Mesenchymal stem cell (in vitro differentiated cells and primary cell): Measurements from ENCODE around the gene PLCD4.

Experiments used
- DNase-seq: peaks from one replicate; pipeline ENCODE4 v3.0.0-alpha.2; 2013
- H2AFZ ChIP-seq: one replicate; pipeline ENCODE4 v1.6.1; 2013; ENCODE audit warnings: low read depth, mild to moderate bottlenecking, control low read depth, inconsistent platforms, low read length, moderate library complexity
- H2AK5ac ChIP-seq: 2 replicates; pipeline ENCODE4 v1.6.1; 2013; ENCODE audit warnings: low read length, moderate library complexity, mild to moderate bottlenecking, inconsistent platforms; ENCODE audit not compliant: severe bottlenecking
- H2BK120ac ChIP-seq: one replicate; pipeline ENCODE4 v1.6.1; 2013; ENCODE audit warnings: low read depth, mild to moderate bottlenecking, inconsistent platforms, low read length, moderate library complexity
- H2BK12ac ChIP-seq, 2 experiments: one replicate each; pipeline ENCODE4 v1.6.1; 2013; ENCODE audit warnings: inconsistent platforms in 2 of 2, low read length in 2 of 2, mild to moderate bottlenecking in 2 of 2, moderate library complexity in 2 of 2, control low read depth in 1 of 2
- H2BK15ac ChIP-seq: one replicate; pipeline ENCODE4 v1.6.1; 2013; ENCODE audit warnings: mild to moderate bottlenecking, low read depth, inconsistent platforms; ENCODE audit not compliant: poor library complexity, severe bottlenecking
- H2BK5ac ChIP-seq: 2 replicates; pipeline ENCODE4 v1.6.1; 2013; ENCODE audit warnings: low read depth, mild to moderate bottlenecking, low read length, control low read depth, inconsistent platforms; ENCODE audit not compliant: poor library complexity, severe bottlenecking
- H3K14ac ChIP-seq, 2 experiments: one replicate each; pipeline ENCODE4 v1.6.1; 2013; ENCODE audit warnings: inconsistent platforms in 2 of 2, low read length in 2 of 2, control low read depth in 1 of 2, mild to moderate bottlenecking in 1 of 2, moderate library complexity in 1 of 2
- H3K18ac ChIP-seq, 2 experiments: one replicate each; pipeline ENCODE4 v1.6.1; 2013; ENCODE audit warnings: inconsistent platforms in 2 of 2, low read length in 2 of 2, control low read depth in 1 of 2, low read depth in 1 of 2, mild to moderate bottlenecking in 1 of 2
- H3K23ac ChIP-seq, 2 experiments: one replicate each; pipeline ENCODE4 v1.6.1; 2013; ENCODE audit warnings: inconsistent platforms in 2 of 2, low read length in 2 of 2, mild to moderate bottlenecking in 2 of 2, moderate library complexity in 2 of 2, control low read depth in 1 of 2
- H3K27ac ChIP-seq: 2 replicates; pipeline ENCODE4 v1.5.1; 2013; ENCODE audit warnings: mild to moderate bottlenecking, moderate library complexity, low read length, control low read depth, inconsistent platforms; ENCODE audit not compliant: poor library complexity, severe bottlenecking
- H3K27me3 ChIP-seq, 2 experiments: 2 replicates each; pipeline versions ENCODE4 v1.6.1 to v1.7.0; 2013; ENCODE audit warnings: low read length in 2 of 2, mild to moderate bottlenecking in 2 of 2, moderate library complexity in 2 of 2, control low read depth in 1 of 2, inconsistent platforms in 1 of 2; ENCODE audit not compliant: control insufficient read depth in 1 of 2, insufficient read depth in 1 of 2
- H3K36me3 ChIP-seq, 2 experiments: 2 replicates each; pipeline versions ENCODE4 v1.6.1 to v1.7.0; 2013; ENCODE audit warnings: low read length in 2 of 2, control low read depth in 1 of 2, inconsistent platforms in 1 of 2, low read depth in 1 of 2, mild to moderate bottlenecking in 1 of 2; ENCODE audit not compliant: insufficient read depth in 2 of 2, control insufficient read depth in 1 of 2
- H3K4ac ChIP-seq, 2 experiments: one replicate each; pipeline ENCODE4 v1.6.1; 2013; ENCODE audit warnings: inconsistent platforms in 2 of 2, low read length in 2 of 2, mild to moderate bottlenecking in 2 of 2, moderate library complexity in 2 of 2, control low read depth in 1 of 2, low read depth in 1 of 2
- H3K4me1 ChIP-seq: 2 replicates; pipeline ENCODE4 v1.6.1; 2013; ENCODE audit warnings: low read depth, low read length, control low read depth; ENCODE audit not compliant: control insufficient read depth, insufficient read depth
- H3K4me2 ChIP-seq: 2 replicates; pipeline ENCODE4 v1.6.1; 2013; ENCODE audit warnings: low read length, mild to moderate bottlenecking, inconsistent platforms; ENCODE audit not compliant: poor library complexity, severe bottlenecking
- H3K4me3 ChIP-seq, 2 experiments: 2 replicates each; pipeline versions ENCODE4 v1.5.1 to v1.7.0; 2013; ENCODE audit warnings: low read length in 2 of 2, mild to moderate bottlenecking in 2 of 2, control low read depth in 1 of 2, low read depth in 1 of 2; ENCODE audit not compliant: insufficient read depth in 1 of 2
- H3K79me1 ChIP-seq: replicated peaks from 2 replicates; pipeline ENCODE4 v1.6.1; 2013; ENCODE audit warnings: mild to moderate bottlenecking, control low read depth, low read length, inconsistent platforms; ENCODE audit not compliant: poor library complexity, severe bottlenecking
- H3K9ac ChIP-seq: 2 replicates; pipeline ENCODE4 v1.7.0; 2013; ENCODE audit warnings: mild to moderate bottlenecking, low read length, moderate library complexity
- H3K9me3 ChIP-seq: 2 replicates; pipeline ENCODE4 v1.7.0; 2013; ENCODE audit warnings: mild to moderate bottlenecking, low read length; ENCODE audit not compliant: control insufficient read depth
- H4K8ac ChIP-seq: one replicate; pipeline ENCODE4 v1.6.1; 2013; ENCODE audit warnings: inconsistent platforms, mild to moderate bottlenecking, low read length, moderate library complexity
- H4K91ac ChIP-seq: one replicate; pipeline ENCODE4 v1.6.1; 2013; ENCODE audit warnings: mild to moderate bottlenecking, low read length, inconsistent platforms
- WGBS: methylation state at CpG from one replicate; pipeline ENCODE4 v1.1.7; 2013; ENCODE audit warnings: mixed read lengths; 5-methylcytosine and 5-hydroxymethylcytosine counted together

PLCD4 gene

GRCh38 chr2:218659258-218659987 lies 51.7 kb downstream of the PLCD4 start, which contains the start of the genes BCS1L and ZNF142:
Gene BCS1L (plus strand): TSS chr2:218659683. CDS start chr2:218660988, 1,305 bp downstream.
Gene ZNF142 (minus strand): TSS chr2:218659623. CDS start chr2:218656429, 3,194 bp downstream.
- Histone ChIP-seq H2AK5ac (no peak within 1 kb of the TSS), H3K36me3 (peaks cover 56 to 69% of the 10 kb centered on the region in 2 experiments), H4K91ac (no peak within 1 kb of the TSS), H3K79me1 (peaks cover 37% of the 10 kb centered on the region), H2BK12ac (peak within 1 kb of the TSS in 1 of 2 experiments; percentile 10), H2BK120ac (no peak within 1 kb of the TSS), H2BK5ac (no peak within 1 kb of the TSS), H3K14ac (peak within 1 kb of the TSS in 1 of 2 experiments; percentile 41), H3K4ac (peak within 1 kb of the TSS; percentile 1 to 76), H3K18ac (peak within 1 kb of the TSS in 1 of 2 experiments; percentile 76), H3K4me1 (no peaks in the 10 kb centered on the region), H3K27me3 (no peaks in the 10 kb centered on the region), H3K4me2 (peak within 1 kb of the TSS; percentile 85), H2BK15ac (peak within 1 kb of the TSS; percentile 33), H3K9me3 (no peaks in the 10 kb centered on the region), H3K4me3 (peak within 1 kb of the TSS; percentile 69 to 97), H3K23ac (no peak within 1 kb of the TSS), H3K27ac (peak within 1 kb of the TSS; percentile 63), H2AFZ (peak within 1 kb of the TSS; percentile 95), H3K9ac (peak within 1 kb of the TSS; percentile 90), H4K8ac (peak within 1 kb of the TSS; percentile 82)
- peak; percentile 74 for DNase-seq
- WGBS: under 1% methylated on average over 36 of the region's 49 CpGs

GRCh38 chr2:218659988-218660358 lies 52.3 kb downstream of the PLCD4 start:
- Histone ChIP-seq H3K9me3 (no peaks in the 10 kb centered on the region), H3K4ac (peak overlapping the region; percentile 1 to 76), H2BK15ac (no peak overlapping the region), H4K8ac (peak overlapping the region; percentile 82), H3K4me2 (peak overlapping the region; percentile 85), H3K18ac (no peak overlapping the region), H2BK5ac (no peak overlapping the region), H2AK5ac (no peak overlapping the region), H3K36me3 (peaks cover 56 to 69% of the 10 kb centered on the region in 2 experiments), H2BK120ac (no peak overlapping the region), H4K91ac (no peak overlapping the region), H3K9ac (peak overlapping the region; percentile 90), H2BK12ac (no peak overlapping the region), H3K27ac (no peak overlapping the region), H3K14ac (no peak overlapping the region), H3K4me1 (no peaks in the 10 kb centered on the region), H3K27me3 (no peaks in the 10 kb centered on the region), H3K23ac (no peak overlapping the region), H3K79me1 (peaks cover 39% of the 10 kb centered on the region), H2AFZ (peak overlapping the region; percentile 95), H3K4me3 (peak overlapping the region; percentile 69 to 97)
- no peak for DNase-seq
- 37% methylated on average over 8 of the region's 8 CpGs for WGBS

GRCh38 chr2:218662377-218662776 lies 54.7 kb downstream of the PLCD4 start:
- no peak overlapping the region for H2AK5ac ChIP-seq
- no peak overlapping the region for H3K23ac ChIP-seq
- H3K4me3 ChIP-seq: no peak overlapping the region
- no peaks in the 10 kb centered on the region for H3K4me1 ChIP-seq
- no peak for DNase-seq
- no peak overlapping the region for H3K27ac ChIP-seq
- 91% methylated on average over 7 of the region's 7 CpGs for WGBS
- H4K91ac ChIP-seq: no peak overlapping the region
- H4K8ac ChIP-seq: no peak overlapping the region
- H2BK12ac ChIP-seq: no peak overlapping the region
- H3K36me3 ChIP-seq: peaks cover 54 to 66% of the 10 kb centered on the region in 2 experiments
- H3K18ac ChIP-seq: no peak overlapping the region
- H2BK120ac ChIP-seq: no peak overlapping the region
- H3K4ac ChIP-seq: no peak overlapping the region
- H3K4me2 ChIP-seq: no peak overlapping the region
- H3K9me3 ChIP-seq: no peaks in the 10 kb centered on the region
- H2AFZ ChIP-seq: no peak overlapping the region
- H2BK5ac ChIP-seq: no peak overlapping the region
- H3K9ac ChIP-seq: no peak overlapping the region
- H2BK15ac ChIP-seq: no peak overlapping the region
- H3K14ac ChIP-seq: no peak overlapping the region
- H3K79me1 ChIP-seq: peaks cover 31% of the 10 kb centered on the region
- H3K27me3 ChIP-seq: no peaks in the 10 kb centered on the region

- H3K4me3 ChIP-seq: no peak overlapping the region
- no peak overlapping the region for H3K4ac ChIP-seq
- H3K27me3 ChIP-seq: no peaks in the 10 kb centered on the region
- peaks cover 54 to 67% of the 10 kb centered on the region in 2 experiments for H3K36me3 ChIP-seq
- H3K14ac ChIP-seq: no peak overlapping the region
- H3K4me1 ChIP-seq: no peaks in the 10 kb centered on the region
- no peak overlapping the region for H2BK120ac ChIP-seq
- no peak overlapping the region for H2BK5ac ChIP-seq
- no peaks in the 10 kb centered on the region for H3K9me3 ChIP-seq
- no peak overlapping the region for H2AK5ac ChIP-seq
- no peak overlapping the region for H3K9ac ChIP-seq
- H3K23ac ChIP-seq: no peak overlapping the region
- H3K18ac ChIP-seq: no peak overlapping the region
- no peak overlapping the region for H2BK15ac ChIP-seq
- WGBS: 96% methylated on average over 10 of the region's 10 CpGs
- H3K79me1 ChIP-seq: peaks cover 33% of the 10 kb centered on the region
- no peak overlapping the region for H4K91ac ChIP-seq
- no peak overlapping the region for H2AFZ ChIP-seq
- H3K27ac ChIP-seq: no peak overlapping the region
- DNase-seq: no peak
- no peak overlapping the region for H2BK12ac ChIP-seq
- no peak overlapping the region for H4K8ac ChIP-seq
- H3K4me2 ChIP-seq: no peak overlapping the region
These were observed 55.1 kb downstream of the PLCD4 start for GRCh38 chr2:218662827-218663226.
